GM18511 (cell line): Measurements from ENCODE around the gene EFCAB5.
"Not testable (repeated sequence)": the region's sequence is repeated elsewhere in the genome, so short reads cannot be mapped to it uniquely, and the experiment has no call there.

ENCODE experiments used
- ATAC-seq: cut with Tn5 transposase; IDR thresholded peaks from one replicate; pipeline ENCODE4 v1.9.1; 2021; ENCODE audit warnings: mild to moderate bottlenecking, moderate library complexity; ENCODE audit not compliant: unreplicated experiment

The EFCAB5 gene

GRCh38 chr17:30002088-30002487, 60.7 kb downstream of the EFCAB5 start:
- ATAC-seq: no peak

GRCh38 chr17:30005709-30006320, 64.4 kb downstream of the EFCAB5 start:
- no peak for ATAC-seq

GRCh38 chr17:30011934-30012333, 70.5 kb downstream of the EFCAB5 start:
- ATAC-seq: not testable (repeated sequence)

- no peak for ATAC-seq
Observed at GRCh38 chr17:30021708-30022317, 80.4 kb downstream of the EFCAB5 start.

- not testable (repeated sequence) for ATAC-seq
Observed at GRCh38 chr17:30025325-30025724, 83.9 kb downstream of the EFCAB5 start.

- no peak for ATAC-seq
Observed at GRCh38 chr17:30027676-30028075, 86.2 kb downstream of the EFCAB5 start.

GRCh38 chr17:30031214-30031869, 89.9 kb downstream of the EFCAB5 start:
- no peak for ATAC-seq

- ATAC-seq: no peak
Observed at GRCh38 chr17:30035369-30035768, 93.9 kb downstream of the EFCAB5 start.

- ATAC-seq: not testable (repeated sequence)
Observed at GRCh38 chr17:30040719-30041518, 99.5 kb downstream of the EFCAB5 start.

GRCh38 chr17:30041551-30041950, 100.1 kb downstream of the EFCAB5 start:
- no peak for ATAC-seq

- ATAC-seq: no peak
Observed at GRCh38 chr17:30062372-30062771, 120.9 kb downstream of the EFCAB5 start.

GRCh38 chr17:30064738-30065137, 123.3 kb downstream of the EFCAB5 start:
- ATAC-seq: no peak

- no peak for ATAC-seq
Observed at GRCh38 chr17:30068465-30068864, 127.0 kb downstream of the EFCAB5 start.

- ATAC-seq: no peak
Observed at GRCh38 chr17:30074254-30074653, 132.8 kb downstream of the EFCAB5 start.

- ATAC-seq: no peak
Observed at GRCh38 chr17:30074730-30075129, 133.3 kb downstream of the EFCAB5 start.

- ATAC-seq: no peak
Observed at GRCh38 chr17:30082773-30083172, 141.3 kb downstream of the EFCAB5 start.

GRCh38 chr17:30084788-30085187, 143.4 kb downstream of the EFCAB5 start:
- no peak for ATAC-seq

- ATAC-seq: no peak
Observed at GRCh38 chr17:30086896-30087295, 145.5 kb downstream of the EFCAB5 start.

GRCh38 chr17:30087431-30087830, 146.0 kb downstream of the EFCAB5 start:
- ATAC-seq: not testable (repeated sequence)

- no peak for ATAC-seq
Observed at GRCh38 chr17:30091121-30091670, 149.8 kb downstream of the EFCAB5 start.

- ATAC-seq: no peak
Observed at GRCh38 chr17:30091771-30092170, 150.3 kb downstream of the EFCAB5 start.
